PC-9 (cell line): ENCODE data around the gene INSYN1. TPM values are rescaled to one million over a fixed set of nuclear protein-coding genes. Genes with fewer than 3 reads are reported as not detected.

ENCODE experiments used
- BruUV-seq: library from RNA; stranded (reverse); fragments of 400-500 nt; replicated peaks from 2 replicates; lab custom pipeline; 2021; lab: Mats Ljungman, UMichigan
- CTCF ChIA-PET: fragments of 300-600 bp; sonication (Branson Sonifier 250); formaldehyde crosslinking; loops from one replicate; lab custom pipeline; 2022; ENCODE audit warnings: antibody characterized with exemption; lab: Charles Lee
- POLR2A ChIA-PET: fragments of 300-600 bp; sonication (Branson Sonifier 250); formaldehyde crosslinking; loops from one replicate; lab custom pipeline; 2022; ENCODE audit warnings: antibody characterized with exemption; ENCODE audit not compliant: unreplicated experiment; lab: Charles Lee
- DNase-seq, 2 experiments: peaks; one replicate each; pipeline versions ENCODE4 v3.0.0 to v3.0.0-alpha.2; 2015 to 2022; ENCODE audit warnings: mixed read lengths in 1 of 2
- H2AFZ ChIP-seq: fragments of 200-600 bp; sonication (generic); 2 replicates; pipeline ENCODE4 v1.8.1; 2017; ENCODE audit warnings: antibody characterized with exemption
- H3F3A ChIP-seq: fragments of 200-600 bp; sonication (generic); 2 replicates; pipeline ENCODE4 v1.8.1; 2017; ENCODE audit warnings: antibody characterized with exemption, mild to moderate bottlenecking, low read depth; ENCODE audit not compliant: insufficient read depth
- H3K27ac ChIP-seq: fragments of 200-600 bp; sonication (generic); 2 replicates; pipeline ENCODE4 v1.6.1; 2016; ENCODE audit warnings: mixed run types
- H3K27me3 ChIP-seq: fragments of 200-600 bp; sonication (generic); 2 replicates; pipeline ENCODE4 v1.6.1; 2016; ENCODE audit warnings: low read depth, mixed run types; ENCODE audit not compliant: insufficient read depth
- H3K36me3 ChIP-seq: fragments of 200-600 bp; sonication (generic); 2 replicates; pipeline ENCODE4 v1.6.1; 2016; ENCODE audit warnings: low read depth, mixed run types
- H3K4me1 ChIP-seq: fragments of 200-600 bp; sonication (generic); replicated peaks from 2 replicates; pipeline ENCODE4 v1.6.1; 2016; ENCODE audit warnings: mixed run types; ENCODE audit not compliant: insufficient read depth
- H3K4me2 ChIP-seq: fragments of 200-600 bp; sonication (generic); 2 replicates; pipeline ENCODE4 v1.6.1; 2017; ENCODE audit warnings: mixed run types
- H3K4me3 ChIP-seq: fragments of 200-600 bp; sonication (generic); 2 replicates; pipeline ENCODE4 v1.6.1; 2016; ENCODE audit warnings: mixed run types
- H3K79me2 ChIP-seq: fragments of 200-600 bp; sonication (generic); 2 replicates; pipeline ENCODE4 v1.6.1; 2017; ENCODE audit warnings: low read depth, mixed run types
- H3K9me2 ChIP-seq: fragments of 200-600 bp; sonication (generic); 2 replicates; pipeline ENCODE4 v1.8.1; 2017; ENCODE audit warnings: mild to moderate bottlenecking; ENCODE audit not compliant: insufficient read depth
- H3K9me3 ChIP-seq: fragments of 200-600 bp; sonication (generic); 2 replicates; pipeline ENCODE4 v1.8.1; 2016; ENCODE audit warnings: low read depth; ENCODE audit not compliant: insufficient read depth
- H4K20me1 ChIP-seq: fragments of 200-600 bp; sonication (generic); 2 replicates; pipeline ENCODE4 v1.8.1; 2017; ENCODE audit not compliant: insufficient read depth
- EZH2 ChIP-seq: fragments of 200-600 bp; sonication (generic); IDR thresholded peaks from 2 replicates; pipeline ENCODE4 v1.8.0; 2017; ENCODE audit warnings: antibody characterized with exemption, low read depth
- intact Hi-C: fragments of 100-400 bp; cut with micrococcal nuclease; formaldehyde crosslinking; loops from one replicate; pipeline ENCODE4 v1.10.0; 2022; ENCODE audit not compliant: unreplicated experiment
- total RNA-seq: library from RNA; stranded (reverse); gene quantifications from 2 replicates; pipeline ENCODE4 v1.2.3, GENCODE V29; 2021
- TF ChIP-seq, protein P1 (sequence below): fragments of 200-600 bp; sonication (generic); conservative IDR thresholded peaks from 2 replicates; pipeline ENCODE4 v1.6.1; 2017; ENCODE audit warnings: mixed run types, antibody characterized with exemption, mild to moderate bottlenecking, moderate library complexity

INSYN1 gene
- total RNA-seq, 1 experiment from 2014 or later, result not detected

DNA sequence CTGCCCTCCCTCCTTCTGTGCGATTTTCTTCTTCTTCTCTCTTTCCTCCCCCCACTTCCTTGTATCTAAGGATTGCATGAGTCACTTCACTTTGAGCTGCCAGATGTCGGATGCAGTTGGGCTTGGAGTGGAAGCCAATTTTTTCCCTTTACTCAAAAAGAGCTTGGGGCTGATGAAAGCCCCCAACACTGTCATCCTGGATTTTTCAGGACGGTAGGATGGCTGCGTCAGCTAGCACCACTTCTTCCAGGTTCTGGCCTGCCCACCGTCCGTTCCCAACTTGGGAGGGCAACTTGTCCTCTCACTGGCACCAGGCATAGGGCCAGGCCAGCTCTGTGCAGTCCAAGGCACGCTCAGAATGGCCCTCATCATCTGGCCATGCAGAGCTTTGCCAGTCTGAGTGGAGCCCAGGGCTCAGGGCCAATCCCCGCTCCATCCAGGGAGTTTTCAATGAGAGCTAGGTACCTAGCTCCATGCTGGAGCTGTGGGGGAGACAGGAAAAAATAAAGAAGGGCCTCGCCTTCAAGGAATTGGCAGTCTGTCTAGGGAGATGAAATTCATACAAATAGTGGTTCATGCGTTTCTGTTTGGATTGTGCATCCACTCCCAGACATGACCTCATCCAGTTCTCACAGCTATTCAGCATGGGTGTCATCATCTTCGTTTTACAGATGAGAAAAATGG lies 47.7 kb upstream of the INSYN1 start:
- CTCF ChIA-PET, result interaction anchor here (0.6 to 0.8 kb wide), 2 partner anchors 96 to 467 kb away, joined by 4 read pairs; no protein-coding TSS in a partner anchor
- Histone ChIP-seq H3K27ac (no peak overlapping the region), H3K4me2 (no peak overlapping the region)

DNA sequence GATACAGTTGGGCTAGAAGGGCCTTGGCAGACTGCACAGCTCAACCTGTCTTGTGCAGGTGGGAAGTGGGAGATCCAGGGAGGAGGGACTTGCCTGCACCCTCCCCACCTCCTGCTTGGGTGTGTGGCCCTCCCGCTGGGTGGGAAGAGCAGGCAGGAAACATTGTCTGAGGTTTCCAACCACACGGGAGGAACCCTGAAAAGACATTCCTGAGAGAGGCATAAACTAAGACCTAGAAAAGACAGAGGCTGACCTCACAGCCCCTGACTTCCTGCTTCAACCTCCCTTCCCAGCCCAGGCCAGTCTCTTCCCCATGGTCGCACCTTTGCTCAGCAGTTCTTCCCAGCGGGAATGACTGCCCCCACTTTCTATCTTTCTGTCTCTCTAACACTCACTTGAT lies 46.3 kb upstream of the INSYN1 start:
- intact Hi-C loops, result no loop called here
- no TSS peak for BruUV-seq
- Histone ChIP-seq H3K27ac (no peak overlapping the region), H3K4me3 (no peak overlapping the region), H3K9me3 (no peaks in the 10 kb centered on the region), H2AFZ (no peak overlapping the region), H3K4me1 (no peaks in the 10 kb centered on the region), H3K36me3 (no peaks in the 10 kb centered on the region), H3K9me2 (no peaks in the 10 kb centered on the region), H3K4me2 (no peak overlapping the region), H3K27me3 (peaks cover 31% of the 10 kb centered on the region), H4K20me1 (no peaks in the 10 kb centered on the region), H3F3A (no peaks in the 10 kb centered on the region), H3K79me2 (no peaks in the 10 kb centered on the region)
- ChIA-PET POLR2A (no interaction called here), CTCF (no interaction called here)
- peak in 1 of 2 experiments; percentile 60 for DNase-seq
- TF ChIP-seq, protein P1, sequence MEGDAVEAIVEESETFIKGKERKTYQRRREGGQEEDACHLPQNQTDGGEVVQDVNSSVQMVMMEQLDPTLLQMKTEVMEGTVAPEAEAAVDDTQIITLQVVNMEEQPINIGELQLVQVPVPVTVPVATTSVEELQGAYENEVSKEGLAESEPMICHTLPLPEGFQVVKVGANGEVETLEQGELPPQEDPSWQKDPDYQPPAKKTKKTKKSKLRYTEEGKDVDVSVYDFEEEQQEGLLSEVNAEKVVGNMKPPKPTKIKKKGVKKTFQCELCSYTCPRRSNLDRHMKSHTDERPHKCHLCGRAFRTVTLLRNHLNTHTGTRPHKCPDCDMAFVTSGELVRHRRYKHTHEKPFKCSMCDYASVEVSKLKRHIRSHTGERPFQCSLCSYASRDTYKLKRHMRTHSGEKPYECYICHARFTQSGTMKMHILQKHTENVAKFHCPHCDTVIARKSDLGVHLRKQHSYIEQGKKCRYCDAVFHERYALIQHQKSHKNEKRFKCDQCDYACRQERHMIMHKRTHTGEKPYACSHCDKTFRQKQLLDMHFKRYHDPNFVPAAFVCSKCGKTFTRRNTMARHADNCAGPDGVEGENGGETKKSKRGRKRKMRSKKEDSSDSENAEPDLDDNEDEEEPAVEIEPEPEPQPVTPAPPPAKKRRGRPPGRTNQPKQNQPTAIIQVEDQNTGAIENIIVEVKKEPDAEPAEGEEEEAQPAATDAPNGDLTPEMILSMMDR, result no peak
- TF ChIP-seq EZH2, result no peak

More for the DNA sequence above, 47.7 kb upstream of the INSYN1 start:
- Histone ChIP-seq H3K4me1 (no peaks in the 10 kb centered on the region), H3K9me2 (no peaks in the 10 kb centered on the region), H3F3A (no peaks in the 10 kb centered on the region), H3K4me3 (no peak overlapping the region), H3K36me3 (no peaks in the 10 kb centered on the region), H2AFZ (no peak overlapping the region), H4K20me1 (no peaks in the 10 kb centered on the region), H3K9me3 (no peaks in the 10 kb centered on the region), H3K27me3 (peaks cover 34% of the 10 kb centered on the region), H3K79me2 (no peaks in the 10 kb centered on the region)
- no peak for DNase-seq
- POLR2A ChIA-PET, result interaction anchor here (0.6 kb wide), 1 partner anchor 166 kb away, joined by 4 read pairs; no protein-coding TSS in a partner anchor
- BruUV-seq, result no TSS peak
- TF ChIP-seq, protein P1, result no peak
- TF ChIP-seq EZH2, result no peak
- intact Hi-C loops, result no loop called here

DNA sequence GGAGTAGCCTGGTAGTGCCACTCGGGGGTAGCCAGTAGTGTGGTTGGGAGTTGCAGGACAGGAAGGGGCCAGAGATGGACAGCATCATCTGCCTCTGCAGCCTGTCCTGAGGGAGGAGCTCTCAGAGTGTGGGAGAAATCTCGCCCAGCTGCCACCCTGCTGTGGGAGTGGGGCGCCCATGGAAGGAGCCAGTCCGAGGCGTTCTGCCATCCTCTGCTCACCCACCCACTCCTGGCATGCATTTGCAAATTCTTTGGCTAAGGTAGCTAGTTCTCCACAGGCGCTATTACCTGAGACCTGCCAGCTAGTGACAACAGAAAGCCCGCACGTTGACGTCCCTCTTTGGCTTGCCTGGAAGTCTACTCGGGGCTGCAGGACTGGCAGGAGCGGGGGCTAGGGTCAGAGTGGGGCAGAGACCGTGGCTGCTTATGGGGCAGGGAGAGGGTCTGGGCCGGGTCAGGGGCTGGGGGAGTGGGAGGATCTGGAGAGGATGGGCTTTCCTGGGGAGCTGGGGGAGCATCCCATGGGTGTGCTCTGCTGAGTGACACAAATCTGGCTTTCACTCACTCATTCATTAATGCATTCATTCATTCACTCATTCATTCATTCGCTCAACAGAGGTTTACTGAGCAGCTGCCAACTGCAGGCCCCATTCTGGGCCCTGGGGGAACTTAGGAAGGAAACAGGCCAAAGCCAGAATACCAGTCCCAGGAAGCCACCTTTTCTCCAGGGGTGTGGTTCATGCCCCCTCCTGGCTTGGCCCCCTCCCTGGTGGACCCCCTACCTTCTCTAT lies 44.4 kb upstream of the INSYN1 start:
- no TSS peak for BruUV-seq
- CTCF ChIA-PET, result no interaction called here

More for the DNA sequence above, 44.4 kb upstream of the INSYN1 start:
- H3K27me3 ChIP-seq, result peaks cover 20% of the 10 kb centered on the region
- no peak overlapping the region for H2AFZ ChIP-seq
- no peaks in the 10 kb centered on the region for H3K9me3 ChIP-seq
- no peaks in the 10 kb centered on the region for H4K20me1 ChIP-seq
- POLR2A ChIA-PET, result no interaction called here
- DNase-seq, result no peak
- H3K4me2 ChIP-seq, result no peak overlapping the region
- TF ChIP-seq EZH2, result no peak
- TF ChIP-seq, protein P1, result no peak
- intact Hi-C loops, result no loop called here
- H3F3A ChIP-seq, result no peaks in the 10 kb centered on the region
- no peaks in the 10 kb centered on the region for H3K4me1 ChIP-seq
- no peaks in the 10 kb centered on the region for H3K36me3 ChIP-seq
- H3K27ac ChIP-seq, result no peak overlapping the region
- no peak overlapping the region for H3K4me3 ChIP-seq
- H3K9me2 ChIP-seq, result no peaks in the 10 kb centered on the region
- no peaks in the 10 kb centered on the region for H3K79me2 ChIP-seq
